ENCODE data around the gene PANX2.

Gene PANX2

GRCh38 chr22:50226875-50227165 is 56.3 kb downstream of the PANX2 start:
- Histone ChIP-seq H3K27me3 (ENCODE audit: insufficient read depth, low read depth) (no peaks in the 10 kb centered on the region), H3K4me1 (ENCODE audit: low read depth, poor library complexity, severe bottlenecking) (no peaks in the 10 kb centered on the region)

GRCh38 chr22:50227579-50228215 is 57.2 kb downstream of the PANX2 start:
- no peak overlapping the region for H2AFZ ChIP-seq (ENCODE audit: low read depth)
- H3K9ac ChIP-seq: no peak overlapping the region
- no peaks in the 10 kb centered on the region for H4K20me1 ChIP-seq (ENCODE audit: insufficient read depth)
- H3K27me3 ChIP-seq (ENCODE audit: insufficient read depth, low read depth): no peaks in the 10 kb centered on the region
- no peak overlapping the region for H3K4me2 ChIP-seq
- no peaks in the 10 kb centered on the region for H3K79me2 ChIP-seq (ENCODE audit: insufficient read depth, low read depth)
- H3K4me3 ChIP-seq (IDR thresholded peaks at IDR 0.05; ENCODE audit: insufficient read depth, low read depth, low read length): no peak overlapping the region
- no peaks in the 10 kb centered on the region for H3K4me1 ChIP-seq (ENCODE audit: low read depth, poor library complexity, severe bottlenecking)
- no peak overlapping the region for H3K27ac ChIP-seq
- TF ChIP-seq CTCF (conservative IDR thresholded peaks at IDR 0.05; ENCODE audit: low read depth, low read length): no peak
- H3K36me3 ChIP-seq (ENCODE audit: insufficient read depth): no peaks in the 10 kb centered on the region

More at GRCh38 chr22:50226875-50227165, 56.3 kb downstream of the PANX2 start:
- H3K36me3 ChIP-seq (ENCODE audit: insufficient read depth): no peaks in the 10 kb centered on the region
- no peaks in the 10 kb centered on the region for H4K20me1 ChIP-seq (ENCODE audit: insufficient read depth)
- no peak for TF ChIP-seq CTCF (conservative IDR thresholded peaks at IDR 0.05; ENCODE audit: low read depth, low read length)
- H2AFZ ChIP-seq (ENCODE audit: low read depth): no peak overlapping the region
- no peak overlapping the region for H3K9ac ChIP-seq
- H3K79me2 ChIP-seq (ENCODE audit: insufficient read depth, low read depth): no peaks in the 10 kb centered on the region
- no peak overlapping the region for H3K27ac ChIP-seq
- no peak overlapping the region for H3K4me2 ChIP-seq
- H3K4me3 ChIP-seq (IDR thresholded peaks at IDR 0.05; ENCODE audit: insufficient read depth, low read depth, low read length): no peak overlapping the region

- H3K4me3 ChIP-seq (IDR thresholded peaks at IDR 0.05; ENCODE audit: insufficient read depth, low read depth, low read length): no peak overlapping the region
- H3K79me2 ChIP-seq (ENCODE audit: insufficient read depth, low read depth): no peaks in the 10 kb centered on the region
- H3K36me3 ChIP-seq (ENCODE audit: insufficient read depth): no peaks in the 10 kb centered on the region
- H3K4me1 ChIP-seq (ENCODE audit: low read depth, poor library complexity, severe bottlenecking): no peaks in the 10 kb centered on the region
- H2AFZ ChIP-seq (ENCODE audit: low read depth): no peak overlapping the region
- H3K27ac ChIP-seq: no peak overlapping the region
- H4K20me1 ChIP-seq (ENCODE audit: insufficient read depth): no peaks in the 10 kb centered on the region
- H3K4me2 ChIP-seq: no peak overlapping the region
- no peak overlapping the region for H3K9ac ChIP-seq
- H3K27me3 ChIP-seq (ENCODE audit: insufficient read depth, low read depth): no peaks in the 10 kb centered on the region
- no peak for TF ChIP-seq CTCF (conservative IDR thresholded peaks at IDR 0.05; ENCODE audit: low read depth, low read length)
Measured at GRCh38 chr22:50228366-50228765, 57.8 kb downstream of the PANX2 start.

GRCh38 chr22:50229370-50229769 is 58.8 kb downstream of the PANX2 start:
- no peak overlapping the region for H3K4me2 ChIP-seq
- no peak overlapping the region for H2AFZ ChIP-seq (ENCODE audit: low read depth)
- no peaks in the 10 kb centered on the region for H3K27me3 ChIP-seq (ENCODE audit: insufficient read depth, low read depth)
- H3K9ac ChIP-seq: no peak overlapping the region
- no peak overlapping the region for H3K4me3 ChIP-seq (IDR thresholded peaks at IDR 0.05; ENCODE audit: insufficient read depth, low read depth, low read length)
- TF ChIP-seq CTCF (conservative IDR thresholded peaks at IDR 0.05; ENCODE audit: low read depth, low read length): no peak
- no peaks in the 10 kb centered on the region for H3K79me2 ChIP-seq (ENCODE audit: insufficient read depth, low read depth)
- H3K36me3 ChIP-seq (ENCODE audit: insufficient read depth): no peaks in the 10 kb centered on the region
- H3K27ac ChIP-seq: no peak overlapping the region
- H4K20me1 ChIP-seq (ENCODE audit: insufficient read depth): no peaks in the 10 kb centered on the region
- H3K4me1 ChIP-seq (ENCODE audit: low read depth, poor library complexity, severe bottlenecking): no peaks in the 10 kb centered on the region

Data from KMS-11 (cell line).